H1 (cell line): Measurements from ENCODE around the gene MPRIP.

Experiments used
- ATF2 ChIP-seq: IDR thresholded peaks from 2 replicates; pipeline ENCODE4 v1.6.1; 2012; ENCODE audit warnings: low read length, inconsistent platforms
- CTCF ChIP-seq, 3 experiments: IDR thresholded peaks; 1 replicate in 2 of 3; 2 replicates in 1 of 3; pipeline versions ENCODE4 v1.5.1 to v1.6.1; 2011; ENCODE audit warnings: low read length in 3 of 3, mild to moderate bottlenecking in 3 of 3, inconsistent platforms in 2 of 3, low read depth in 1 of 3, moderate library complexity in 1 of 3; ENCODE audit not compliant: insufficient read depth in 1 of 3; ENCODE audit errors: control extremely low read depth in 1 of 3
- EGR1 ChIP-seq: IDR thresholded peaks from 2 replicates; pipeline ENCODE4 v1.6.1; 2011; ENCODE audit warnings: low read depth, low read length, borderline replicate concordance
- EZH2 ChIP-seq: fragments of 200-600 bp; sonication (generic); IDR thresholded peaks from 2 replicates; pipeline ENCODE4 v1.7.1; 2012; ENCODE audit warnings: low read depth, mild to moderate bottlenecking, moderate library complexity, low read length, inconsistent platforms; ENCODE audit not compliant: severe bottlenecking
- HDAC6 ChIP-seq: IDR thresholded peaks from one replicate; pipeline ENCODE4 v1.7.1; 2012; ENCODE audit warnings: low read depth, mild to moderate bottlenecking, inconsistent platforms, low read length, moderate library complexity
- MAX ChIP-seq: IDR thresholded peaks from 2 replicates; pipeline ENCODE4 v1.6.1; 2012; ENCODE audit warnings: inconsistent platforms
- RFX5 ChIP-seq: IDR thresholded peaks from 2 replicates; pipeline ENCODE4 v1.6.1; 2011; ENCODE audit warnings: low read depth, low read length, improper control_type of control experiment, borderline replicate concordance
- RNF2 ChIP-seq: fragments of 200-900, 300-1000 bp; sonication (generic); IDR thresholded peaks from 2 replicates; pipeline ENCODE4 v1.7.1; 2016; ENCODE audit warnings: borderline replicate concordance, low read depth, mild to moderate bottlenecking, antibody characterized with exemption, low read length; ENCODE audit not compliant: poor library complexity, severe bottlenecking; ENCODE audit errors: missing control alignments
- SIN3A ChIP-seq, 2 experiments: IDR thresholded peaks in 1 of 2; conservative IDR thresholded peaks in 1 of 2; 2 replicates each; pipeline ENCODE4 v1.6.1; 2011 to 2012; ENCODE audit warnings: low read length in 2 of 2, improper control_type of control experiment in 1 of 2, low read depth in 1 of 2, mild to moderate bottlenecking in 1 of 2
- SUZ12 ChIP-seq: fragments of 200-600 bp; sonication (generic); IDR thresholded peaks from 2 replicates; pipeline ENCODE4 v1.6.1; 2012; ENCODE audit warnings: mild to moderate bottlenecking, inconsistent platforms, low read length, moderate library complexity, mixed read lengths

- no peak for TF ChIP-seq EZH2
- TF ChIP-seq RFX5 = no peak
- no peak for TF ChIP-seq ATF2
- no peak for TF ChIP-seq HDAC6
- TF ChIP-seq CTCF (IDR thresholded peaks at IDR 0.05; ENCODE audit: control extremely low read depth in 1 of 3, insufficient read depth in 1 of 3, low read depth in 1 of 3, low read length in 3 of 3) = no peak
- TF ChIP-seq RNF2 = no peak
- TF ChIP-seq SUZ12 = no peak
- no peak for TF ChIP-seq SIN3A (conservative IDR thresholded peaks at IDR 0.05 in 1 of 2, IDR thresholded peaks at IDR 0.05 in 1 of 2; ENCODE audit: low read depth in 1 of 2, low read length in 2 of 2)
- TF ChIP-seq EGR1 = no peak
- no peak for TF ChIP-seq MAX
Observed at GRCh38 chr17:17060930-17061329, 18.7 kb downstream of the MPRIP start.
